GM23338 (cell line): Measurements from ENCODE around the gene IL20RB. TPM values are rescaled to one million over a fixed set of nuclear protein-coding genes. Genes with fewer than 3 reads are reported as not detected.
"Not testable (repeated sequence)": the region's sequence is repeated elsewhere in the genome, so short reads cannot be mapped to it uniquely, and the experiment has no call there.

Experiments used
- ATAC-seq: fragments of 200-7000 bp; cut with Tn5 transposase; 3 replicates; pipeline ENCODE4 v1.9.1; 2020
- DNase-seq: peaks from one replicate; pipeline ENCODE4 v3.0.0-alpha.2; 2015; ENCODE audit warnings: low spot score
- H2AFZ ChIP-seq: fragments of 200-600 bp; sonication (generic); 2 replicates; pipeline ENCODE4 v1.8.0; 2016; ENCODE audit warnings: antibody characterized with exemption, mild to moderate bottlenecking, moderate library complexity
- H3F3A ChIP-seq: fragments of 200-600 bp; sonication (generic); replicated peaks from 2 replicates; pipeline ENCODE4 v1.8.0; 2017; ENCODE audit warnings: antibody characterized with exemption, mixed run types, low read depth
- H3K27ac ChIP-seq: fragments of 200-600 bp; sonication (generic); 2 replicates; pipeline ENCODE4 v1.6.1; 2016; ENCODE audit warnings: low read depth
- H3K27me3 ChIP-seq: fragments of 200-600 bp; sonication (generic); 2 replicates; pipeline ENCODE4 v1.8.0; 2016; ENCODE audit warnings: mild to moderate bottlenecking, mixed run types, moderate library complexity; ENCODE audit not compliant: insufficient read depth
- H3K36me3 ChIP-seq: fragments of 200-600 bp; sonication (generic); 2 replicates; pipeline ENCODE4 v1.8.0; 2016; ENCODE audit warnings: mild to moderate bottlenecking; ENCODE audit not compliant: insufficient read depth
- H3K4me1 ChIP-seq: fragments of 200-600 bp; sonication (generic); 2 replicates; pipeline ENCODE4 v1.8.0; 2016; ENCODE audit warnings: mild to moderate bottlenecking, moderate library complexity; ENCODE audit not compliant: insufficient read depth
- H3K4me2 ChIP-seq: fragments of 200-600 bp; sonication (generic); 2 replicates; pipeline ENCODE4 v1.7.1; 2017; ENCODE audit warnings: mixed run types
- H3K4me3 ChIP-seq: fragments of 200-600 bp; sonication (generic); 2 replicates; pipeline ENCODE4 v1.6.1; 2016; ENCODE audit warnings: mixed run types
- H3K79me2 ChIP-seq: fragments of 200-600 bp; sonication (generic); replicated peaks from 2 replicates; pipeline ENCODE4 v1.8.0; 2017; ENCODE audit warnings: mild to moderate bottlenecking; ENCODE audit not compliant: insufficient read depth
- H3K9me2 ChIP-seq: fragments of 200-600 bp; sonication (generic); 2 replicates; pipeline ENCODE4 v1.8.0; 2017; ENCODE audit not compliant: insufficient read depth
- H4K20me1 ChIP-seq: fragments of 200-600 bp; sonication (generic); replicated peaks from 2 replicates; pipeline ENCODE4 v1.8.0; 2017; ENCODE audit warnings: mild to moderate bottlenecking; ENCODE audit not compliant: insufficient read depth
- H3K27ac Mint-ChIP-seq: 2 replicates; pipeline ENCODE4 v1.8.0; 2020; ENCODE audit warnings: inconsistent platforms, mild to moderate bottlenecking, moderate library complexity, mixed read lengths
- H3K27me3 Mint-ChIP-seq: 3 replicates; pipeline ENCODE4 v1.8.0; 2022; ENCODE audit warnings: low read depth, mild to moderate bottlenecking, moderate library complexity, mixed read lengths, inconsistent platforms; ENCODE audit not compliant: insufficient read depth, poor library complexity
- H3K36me3 Mint-ChIP-seq: 3 replicates; pipeline ENCODE4 v1.8.0; 2021; ENCODE audit warnings: low read depth, mild to moderate bottlenecking, inconsistent platforms, moderate library complexity, mixed read lengths
- H3K4me1 Mint-ChIP-seq: 3 replicates; pipeline ENCODE4 v1.8.0; 2020; ENCODE audit warnings: mild to moderate bottlenecking, inconsistent platforms, mixed read lengths
- H3K4me3 Mint-ChIP-seq: 3 replicates; pipeline ENCODE4 v1.8.0; 2021; ENCODE audit warnings: moderate library complexity, mild to moderate bottlenecking, inconsistent platforms, mixed read lengths
- H3K9me3 Mint-ChIP-seq: 3 replicates; pipeline ENCODE4 v1.8.0; 2020; ENCODE audit warnings: moderate library complexity, mild to moderate bottlenecking, inconsistent platforms, mixed read lengths
- CTCF ChIP-seq, 2 experiments: fragments of 200-600 bp in 1 of 2; sonication (generic) in 1 of 2; conservative IDR thresholded peaks; 2 replicates each; pipeline versions ENCODE4 v1.5.1 to v1.6.1; 2016 to 2017; ENCODE audit warnings: antibody characterized with exemption in 2 of 2, low read depth in 2 of 2, mild to moderate bottlenecking in 2 of 2, moderate library complexity in 1 of 2
- ETS1 ChIP-seq: IDR thresholded peaks from 2 replicates; pipeline ENCODE4 v1.6.1; 2016; ENCODE audit warnings: antibody characterized with exemption
- EZH2 ChIP-seq: fragments of 200-600 bp; sonication (generic); IDR thresholded peaks from one replicate; pipeline ENCODE4 v1.8.0; 2017; ENCODE audit warnings: antibody characterized with exemption, mild to moderate bottlenecking, low read depth; ENCODE audit not compliant: unreplicated experiment
- EZH2phosphoT487 ChIP-seq: fragments of 200-600 bp; sonication (generic); IDR thresholded peaks from one replicate; pipeline ENCODE4 v1.8.1; 2018; ENCODE audit warnings: antibody characterized with exemption; ENCODE audit not compliant: unreplicated experiment
- NANOG ChIP-seq: IDR thresholded peaks from 2 replicates; pipeline ENCODE4 v1.6.1; 2016; ENCODE audit warnings: antibody characterized with exemption, borderline replicate concordance
- STAT1 ChIP-seq: IDR thresholded peaks from one replicate; pipeline ENCODE4 v1.6.1; 2016; ENCODE audit warnings: antibody characterized with exemption; ENCODE audit not compliant: unreplicated experiment
- ZNF331 ChIP-seq: fragments of 250-450 bp; sonication (Bioruptor Pico); IDR thresholded peaks from 2 replicates; pipeline ENCODE4 v1.5.0; 2020; ENCODE audit warnings: low read depth, mild to moderate bottlenecking, moderate library complexity
- polyA plus RNA-seq: library from polyadenylated mRNA; unstranded; fragments of >200 nt; fragmentation: Nextera tagmentation; extraction: Ambion mirVana; gene quantifications from 2 replicates; pipeline ENCODE4 v1.2.1, GENCODE V29; 2016
- total RNA-seq: library from RNA; depleted of rRNA; stranded (reverse); fragments of >200 nt; shearing (Covaris generic); gene quantifications from 2 replicates; pipeline ENCODE4 v1.2.3, GENCODE V29; 2014

The IL20RB gene
- total and polyA plus RNA-seq, 2 experiments from 2014 or later: 1.7 to 4.6 TPM

GRCh38 chr3:137013951-137014688, 56.3 kb downstream of the IL20RB start:
- H3K36me3 ChIP-seq: no peaks in the 10 kb centered on the region
- peak overlapping the region; percentile 43; the same call in 1 of the 2 replicates for H3K4me2 ChIP-seq
- no peaks in the 10 kb centered on the region for H3F3A ChIP-seq
- no peaks in the 10 kb centered on the region for H3K27me3 ChIP-seq
- H3K27ac Mint-ChIP-seq: peak overlapping the region; percentile 4; the same call in 1 of the 2 replicates
- H3K79me2 ChIP-seq: no peaks in the 10 kb centered on the region
- peak overlapping the region; percentile 76 for H2AFZ ChIP-seq
- peaks cover 7% of the 10 kb centered on the region for H3K27me3 Mint-ChIP-seq
- H3K4me3 ChIP-seq: peak overlapping the region; percentile 17; the same call in 1 of the 2 replicates
- TF ChIP-seq NANOG (no peak), STAT1 (no peak), EZH2phosphoT487 (no peak), EZH2 (no peak), ZNF331 (CRISPR knock-in tag) (no peak), CTCF (conservative IDR thresholded peaks at IDR 0.05; ENCODE audit: low read depth in 2 of 2) (peak; percentile 94 to 96)
- no peaks in the 10 kb centered on the region for H3K36me3 Mint-ChIP-seq
- H3K4me1 Mint-ChIP-seq: peaks cover 5% of the 10 kb centered on the region
- H3K4me3 Mint-ChIP-seq: peak overlapping the region; percentile 39; the same call in 2 of the 3 replicates
- H3K9me3 Mint-ChIP-seq: no peaks in the 10 kb centered on the region
- no peaks in the 10 kb centered on the region for H3K4me1 ChIP-seq
- no peak overlapping the region for H3K27ac ChIP-seq
- no peaks in the 10 kb centered on the region for H4K20me1 ChIP-seq
- H3K9me2 ChIP-seq: no peaks in the 10 kb centered on the region
- DNase-seq (peak; percentile 91), ATAC-seq (peak; percentile 91)

- not testable (repeated sequence) for H3K27me3 Mint-ChIP-seq, H3K4me3 ChIP-seq, H3K79me2 ChIP-seq, H3K27ac Mint-ChIP-seq, H3K36me3 ChIP-seq, H3K9me2 ChIP-seq, H3K36me3 Mint-ChIP-seq, ATAC-seq, H3K27me3 ChIP-seq, H3K9me3 Mint-ChIP-seq, H3K4me3 Mint-ChIP-seq, H3K27ac ChIP-seq, H3K4me1 ChIP-seq, H3F3A ChIP-seq, H3K4me2 ChIP-seq, H4K20me1 ChIP-seq, DNase-seq, H2AFZ ChIP-seq, H3K4me1 Mint-ChIP-seq
Measured at GRCh38 chr3:137017316-137017715, 59.5 kb downstream of the IL20RB start.

GRCh38 chr3:137020315-137020714, 62.5 kb downstream of the IL20RB start:
- Histone ChIP-seq H3K79me2 (no peaks in the 10 kb centered on the region), H4K20me1 (no peaks in the 10 kb centered on the region), H3K4me1 (no peaks in the 10 kb centered on the region), H3K27ac (no peak overlapping the region), H2AFZ (no peak overlapping the region), H3K4me2 (no peak overlapping the region), H3K36me3 (no peaks in the 10 kb centered on the region), H3K27me3 (no peaks in the 10 kb centered on the region), H3F3A (no peaks in the 10 kb centered on the region), H3K9me2 (0 out of 2 replicates have a peak, but pooled peaks cover 5% of the 10 kb centered on the region), H3K4me3 (no peak overlapping the region)
- Mint-ChIP-seq H3K4me3 (no peak overlapping the region), H3K9me3 (no peaks in the 10 kb centered on the region; the same call in 2 of the 3 replicates), H3K27ac (no peak overlapping the region), H3K36me3 (no peaks in the 10 kb centered on the region), H3K4me1 (peaks cover 4% of the 10 kb centered on the region), H3K27me3 (no peaks in the 10 kb centered on the region)
- ATAC-seq (peak; percentile 37; the same call in 1 of the 3 replicates), DNase-seq (peak; percentile 14)
- TF ChIP-seq EZH2 (no peak), ZNF331 (CRISPR knock-in tag) (no peak), ETS1 (no peak)
